SK-N-DZ (cell line): ENCODE measurements around the gene CAMTA1.

Experiments used
- DNase-seq: peaks from one replicate; pipeline ENCODE4 v3.0.0-alpha.2; 2015; ENCODE audit warnings: low spot score

The CAMTA1 gene

DNA sequence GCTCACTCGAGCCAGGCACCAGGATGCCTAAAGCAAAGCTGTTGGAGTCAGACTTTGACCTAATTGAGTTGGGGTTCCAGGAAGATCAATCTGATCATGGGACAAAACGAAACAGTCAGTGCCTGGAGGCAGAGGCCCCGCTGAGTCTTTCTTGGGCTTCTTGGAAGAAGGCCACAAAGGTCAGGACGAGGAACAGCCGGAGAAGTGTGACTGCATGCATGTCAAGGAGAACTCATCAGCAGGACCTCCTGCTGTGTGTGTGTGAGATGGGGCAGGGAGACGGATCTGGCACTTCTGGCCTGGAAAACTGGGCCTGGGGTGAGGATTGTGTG lies 190.8 kb downstream of the CAMTA1 start:
- peak; percentile 29 for DNase-seq

DNA sequence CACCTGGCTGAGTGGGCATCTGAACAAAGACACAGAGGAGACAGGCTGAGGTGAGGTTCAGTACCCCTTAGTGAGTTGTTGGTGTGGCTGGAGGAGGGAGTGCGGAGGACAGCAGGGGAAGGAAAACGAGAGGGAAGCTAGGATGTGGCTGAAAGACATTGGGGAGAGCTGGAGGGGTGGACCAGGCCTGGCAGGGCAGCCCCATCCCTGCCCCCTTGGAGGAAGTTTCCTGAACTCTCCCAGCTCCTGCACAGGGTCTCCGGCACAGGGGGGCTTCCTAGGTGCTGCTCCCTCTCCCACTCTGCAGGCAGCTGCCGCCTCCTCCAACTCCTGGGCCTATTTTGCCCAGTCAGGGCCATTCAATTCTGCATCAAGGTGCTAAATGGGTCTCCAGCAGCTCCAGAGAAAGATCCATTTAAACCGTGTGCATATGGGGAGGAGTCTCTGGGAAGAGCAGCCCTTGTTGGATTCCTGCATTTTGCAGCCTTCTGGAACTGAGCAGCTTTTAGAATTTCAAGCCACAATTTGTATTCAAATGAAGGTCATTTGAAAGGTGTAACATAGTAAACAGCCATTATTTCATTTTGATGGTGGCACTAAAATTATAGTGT lies 193.9 kb downstream of the CAMTA1 start:
- DNase-seq = no peak

DNA sequence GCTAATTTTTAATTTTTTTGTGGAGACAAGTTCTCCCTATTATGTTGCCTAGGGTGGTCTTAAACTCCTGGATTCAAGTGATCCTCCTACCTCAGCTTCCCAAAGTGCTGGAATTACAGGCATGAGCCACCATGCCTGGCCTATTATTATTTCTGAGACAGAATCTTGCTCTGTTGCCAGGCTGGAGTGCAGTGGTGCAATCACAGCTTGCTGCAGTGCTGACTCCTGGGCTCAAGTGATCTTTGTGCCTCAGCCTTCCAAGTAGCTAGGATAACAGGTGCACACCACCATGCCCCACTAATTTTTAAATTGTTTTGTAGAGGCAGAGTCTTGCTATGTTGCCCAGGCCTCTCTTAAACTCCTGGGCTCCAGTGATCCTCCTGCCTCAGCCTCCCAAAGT lies 196.3 kb downstream of the CAMTA1 start:
- no peak for DNase-seq

DNA sequence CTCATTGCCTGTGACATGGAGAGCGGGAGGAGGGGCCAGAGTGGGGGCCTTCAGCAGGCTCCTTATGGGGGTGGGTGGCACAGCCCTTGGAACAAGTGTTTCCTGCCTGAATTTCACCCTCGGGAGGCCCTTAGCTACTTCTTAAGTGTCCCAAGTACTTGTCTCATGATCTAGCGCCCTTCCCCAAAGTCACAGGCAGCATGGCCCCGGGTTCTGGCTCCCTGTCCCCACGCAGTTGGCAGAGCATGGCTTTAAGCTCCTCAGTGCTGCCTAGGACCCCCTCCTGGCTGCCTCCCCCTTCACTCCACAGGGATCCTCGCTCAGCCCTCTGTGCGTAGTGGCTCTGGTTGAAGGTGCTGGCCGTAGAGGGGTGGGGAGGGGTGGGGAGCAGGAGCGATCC lies 197.2 kb downstream of the CAMTA1 start:
- DNase-seq = no peak

DNA sequence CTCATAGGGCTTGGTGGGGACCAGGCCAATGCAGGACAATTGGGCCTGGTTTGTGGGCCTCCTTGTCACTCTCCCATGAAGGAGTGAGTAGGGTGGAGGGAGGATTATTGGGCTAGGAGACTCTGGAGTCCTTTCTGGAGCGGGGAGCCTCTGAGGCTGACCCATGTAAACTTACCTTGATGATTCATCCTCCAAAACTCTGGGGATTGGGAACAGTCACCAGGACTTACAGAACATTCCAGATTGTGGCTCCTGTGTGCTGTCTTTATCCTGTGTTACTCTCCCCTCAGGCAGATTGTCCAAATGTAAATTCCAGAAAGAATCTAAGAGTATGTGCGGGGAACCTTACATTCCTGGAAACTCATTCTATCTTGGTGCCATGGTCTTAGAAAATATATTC lies 197.6 kb downstream of the CAMTA1 start:
- no peak for DNase-seq

DNA sequence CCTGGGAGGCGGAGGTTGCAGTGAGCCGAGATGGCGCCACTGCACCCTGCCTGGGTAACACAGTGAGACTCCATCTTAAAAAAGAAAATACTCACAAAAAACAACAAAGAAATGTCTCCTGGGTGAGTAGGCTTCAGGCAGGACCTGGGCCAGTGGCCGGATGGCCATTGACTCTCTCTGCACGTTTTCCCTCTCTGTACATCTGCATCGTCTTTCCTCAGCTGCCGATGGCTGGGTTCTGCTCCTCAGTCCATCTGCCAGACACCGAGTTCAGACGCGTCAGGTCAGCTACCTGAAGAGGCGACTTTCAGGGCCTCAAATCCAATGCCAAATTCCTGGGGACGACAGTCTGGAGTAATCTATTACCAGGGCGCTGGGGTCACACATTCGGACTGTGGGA lies 199.3 kb downstream of the CAMTA1 start:
- DNase-seq = no peak

DNA sequence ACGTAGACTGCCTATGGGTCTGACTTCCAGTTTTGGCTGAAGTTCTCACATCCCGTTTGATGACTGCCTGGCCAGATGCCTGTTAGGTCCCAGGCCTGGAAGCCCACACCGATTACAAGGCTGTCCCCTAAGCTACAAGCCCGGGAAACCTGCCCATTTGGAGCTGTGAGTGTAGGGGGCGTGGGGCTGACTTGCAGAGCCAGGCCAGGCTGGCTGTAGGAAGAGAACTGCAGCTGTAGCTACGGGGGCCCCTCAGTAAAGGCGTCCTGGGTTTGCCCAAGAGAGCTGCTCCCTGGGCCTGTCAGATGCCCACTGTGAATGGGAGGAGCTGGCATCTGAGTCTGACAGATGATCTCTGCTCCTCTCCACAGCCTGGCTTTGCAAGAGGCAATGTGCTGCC lies 199.7 kb downstream of the CAMTA1 start:
- DNase-seq = no peak

DNA sequence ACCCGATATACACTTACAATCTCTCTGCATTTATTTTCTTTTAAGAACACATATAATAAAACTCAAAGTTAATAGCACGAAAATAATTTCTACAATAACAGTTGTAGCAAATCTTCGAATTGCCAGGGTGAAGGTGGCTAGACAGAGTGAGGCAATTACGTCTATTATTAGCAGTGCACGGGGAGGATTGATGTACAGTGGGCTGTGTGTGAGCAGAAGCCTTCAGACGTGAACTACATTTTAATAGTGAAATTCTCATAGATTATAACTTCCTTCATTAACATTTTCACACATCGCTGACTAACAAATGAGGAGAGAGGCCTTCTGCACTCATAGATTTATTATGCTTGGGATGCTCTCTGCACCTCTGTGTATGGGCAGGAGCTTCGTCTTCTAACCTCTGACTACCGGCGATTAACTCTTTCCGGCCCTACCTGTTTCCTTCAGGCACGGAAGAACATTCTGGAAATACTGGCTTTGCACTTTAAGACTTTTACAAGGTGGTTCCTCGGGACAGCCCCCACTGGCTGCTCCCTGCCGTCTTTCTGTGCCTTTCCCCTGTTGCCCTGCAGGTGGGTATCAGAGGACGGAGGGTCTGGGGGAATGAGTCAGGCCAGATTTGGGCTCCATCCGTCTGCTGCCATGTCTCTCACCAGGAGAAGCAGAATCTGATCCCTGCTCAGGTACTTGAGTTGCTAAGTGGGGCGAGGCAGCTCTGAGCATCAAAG lies 200.5 kb downstream of the CAMTA1 start:
- DNase-seq = no peak

DNA sequence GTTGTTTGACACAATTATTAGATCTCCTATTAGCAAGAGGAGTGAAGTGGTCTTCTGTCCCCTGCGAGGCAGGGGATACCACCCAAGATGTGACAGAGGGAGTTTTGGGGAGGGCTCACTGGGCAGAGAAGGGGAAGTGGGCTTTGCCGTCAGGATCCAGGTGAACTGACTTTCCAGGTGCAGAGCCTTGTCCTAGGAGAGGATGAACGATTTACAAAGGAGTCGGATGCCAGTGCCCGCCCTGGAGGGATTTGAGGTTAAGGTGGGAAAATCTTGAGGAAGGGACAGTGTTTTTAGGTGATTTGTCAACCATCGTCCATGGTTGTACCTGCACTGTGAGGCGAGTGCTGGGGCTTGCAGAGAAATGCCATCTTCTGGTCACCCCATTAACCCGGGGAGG lies 201.0 kb downstream of the CAMTA1 start:
- DNase-seq = no peak

DNA sequence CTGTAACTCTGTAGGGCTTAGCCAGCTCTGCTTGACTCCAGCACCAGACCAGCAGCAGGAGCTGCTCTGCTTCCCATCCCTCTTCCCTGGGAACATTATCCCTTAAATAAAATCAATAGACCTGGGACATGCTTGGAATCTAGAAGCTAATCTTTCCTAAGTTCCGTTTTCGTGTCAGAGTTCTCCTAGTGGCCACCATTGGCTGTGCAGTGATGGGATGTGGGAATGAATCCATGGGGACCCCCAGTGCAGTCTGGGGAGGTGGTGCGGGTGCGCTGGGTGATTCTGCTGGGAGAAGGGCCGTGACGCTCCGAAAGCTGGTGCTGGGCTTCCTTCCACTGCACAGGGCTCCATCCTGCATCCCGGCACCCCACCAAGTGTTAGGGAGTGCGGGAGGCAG lies 202.7 kb downstream of the CAMTA1 start:
- DNase-seq = no peak

DNA sequence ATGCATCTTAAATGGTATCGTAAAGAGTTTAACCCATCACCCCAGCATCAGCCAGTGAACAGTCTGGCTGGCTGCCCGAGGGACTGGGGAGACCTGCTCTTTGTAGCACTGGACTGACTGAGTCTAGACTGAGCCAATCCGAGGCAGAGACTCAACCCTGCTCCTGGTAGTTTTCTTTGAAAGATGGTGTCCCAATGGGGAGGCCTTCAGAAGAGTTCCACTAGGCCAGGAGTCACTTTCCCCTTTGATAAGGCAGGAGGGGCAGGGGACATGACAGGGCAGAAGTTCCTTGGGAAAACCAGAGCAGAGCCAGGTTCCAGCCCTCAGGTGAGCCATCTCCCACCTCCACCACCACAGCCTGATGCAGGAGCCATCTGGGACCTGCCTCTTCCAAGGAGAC lies 203.5 kb downstream of the CAMTA1 start:
- DNase-seq = no peak

DNA sequence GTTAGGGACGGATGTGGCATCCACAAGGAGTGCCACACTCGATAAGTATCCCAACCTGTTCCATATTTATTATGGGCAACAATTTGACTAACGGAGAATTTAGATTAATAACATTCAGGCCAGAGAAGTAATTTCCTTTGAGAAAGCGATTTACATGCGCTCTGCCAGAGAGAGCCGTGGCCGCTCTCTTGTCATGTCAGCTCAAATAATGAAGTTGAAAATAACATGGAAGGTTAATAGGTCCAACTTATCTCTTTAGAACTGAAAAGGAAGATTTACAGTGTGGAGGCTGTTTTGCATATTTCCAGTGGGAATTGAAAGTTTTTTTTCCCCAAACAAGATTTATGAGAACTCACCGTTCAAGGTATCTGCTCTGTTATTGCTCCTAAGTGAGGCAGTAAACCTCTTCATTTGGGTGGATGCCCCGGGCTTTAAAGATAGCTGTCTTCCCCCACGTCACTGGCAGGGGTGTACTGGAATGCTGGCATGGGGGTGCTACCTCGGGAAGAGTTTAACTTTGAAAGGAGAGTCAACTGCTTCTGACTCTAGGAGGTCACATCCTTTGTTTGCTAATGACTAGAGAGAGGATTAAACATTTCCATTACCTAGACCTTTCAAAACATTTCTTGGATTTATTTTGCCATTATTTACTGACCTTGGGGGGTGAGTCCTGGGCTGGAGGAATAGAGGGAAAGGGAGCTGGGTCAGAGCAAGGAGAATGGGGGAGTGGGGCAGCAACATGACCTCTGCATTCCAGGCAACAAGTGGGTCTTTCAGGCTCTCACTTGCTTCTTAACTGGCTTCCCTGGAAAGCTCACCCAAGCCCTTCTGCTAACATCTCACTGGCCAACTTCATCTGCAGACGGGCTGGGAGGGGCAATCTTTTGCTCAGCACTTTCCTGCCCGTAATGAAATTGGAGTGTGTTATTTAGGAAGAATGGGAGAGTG lies 204.2 kb downstream of the CAMTA1 start:
- no peak for DNase-seq

DNA sequence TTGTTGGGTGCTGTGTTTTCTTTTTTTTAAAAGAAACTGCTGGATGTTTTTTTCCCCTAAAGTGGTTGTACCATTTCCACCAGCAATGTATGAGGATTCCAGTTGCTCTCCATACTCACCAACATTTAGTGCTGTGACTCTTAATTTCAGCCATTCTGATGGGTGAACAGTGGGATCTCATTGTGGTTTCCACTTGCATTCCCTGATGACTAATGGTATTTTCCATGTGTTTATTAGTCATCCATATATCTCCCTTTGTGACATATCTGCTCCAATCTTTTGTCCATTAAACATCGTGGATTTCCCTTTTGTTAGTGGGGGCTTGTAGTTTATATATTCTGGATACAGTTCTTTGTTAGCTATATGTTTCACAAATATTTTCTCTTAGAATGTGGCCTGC lies 206.0 kb downstream of the CAMTA1 start:
- DNase-seq = no peak

DNA sequence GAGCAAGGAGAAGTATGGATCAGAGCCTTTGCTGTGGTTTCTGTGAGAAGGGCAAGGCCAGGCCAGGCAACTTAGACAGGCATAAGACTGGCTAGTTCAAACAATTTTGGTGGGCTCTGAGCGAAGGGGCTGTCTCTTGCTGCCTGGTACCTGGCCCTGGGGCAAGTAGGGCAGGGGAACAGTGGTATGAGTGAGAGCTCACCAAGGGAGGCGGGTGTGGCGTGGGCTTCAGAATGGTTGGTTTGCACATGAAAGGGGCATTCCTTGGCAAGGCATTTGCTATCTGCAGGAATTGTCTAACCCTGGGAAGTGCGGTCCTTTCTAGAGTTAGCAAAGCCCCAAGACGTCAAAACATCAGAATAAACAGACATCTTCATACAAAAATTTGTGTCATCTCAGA lies 210.5 kb downstream of the CAMTA1 start:
- no peak for DNase-seq

DNA sequence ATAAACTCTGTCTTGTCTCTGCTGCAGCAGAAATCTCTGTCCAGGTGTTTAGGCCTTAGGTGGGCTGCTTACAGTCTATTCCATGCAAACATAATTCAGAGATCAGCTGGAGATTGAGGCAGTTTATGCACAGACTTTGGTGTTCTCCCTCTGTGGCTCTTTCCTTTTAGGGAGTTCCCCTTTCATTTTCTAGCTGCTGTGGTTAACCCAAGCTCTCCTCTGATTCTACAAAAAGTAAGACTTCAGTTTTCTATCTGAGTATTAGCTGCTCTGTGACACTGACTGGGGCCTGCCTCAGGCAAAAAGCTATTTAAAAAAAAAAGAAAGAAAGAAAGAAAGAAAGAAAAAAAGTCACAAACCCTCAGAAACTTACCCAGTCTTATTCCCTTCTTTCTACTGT lies 211.1 kb downstream of the CAMTA1 start:
- no peak for DNase-seq

DNA sequence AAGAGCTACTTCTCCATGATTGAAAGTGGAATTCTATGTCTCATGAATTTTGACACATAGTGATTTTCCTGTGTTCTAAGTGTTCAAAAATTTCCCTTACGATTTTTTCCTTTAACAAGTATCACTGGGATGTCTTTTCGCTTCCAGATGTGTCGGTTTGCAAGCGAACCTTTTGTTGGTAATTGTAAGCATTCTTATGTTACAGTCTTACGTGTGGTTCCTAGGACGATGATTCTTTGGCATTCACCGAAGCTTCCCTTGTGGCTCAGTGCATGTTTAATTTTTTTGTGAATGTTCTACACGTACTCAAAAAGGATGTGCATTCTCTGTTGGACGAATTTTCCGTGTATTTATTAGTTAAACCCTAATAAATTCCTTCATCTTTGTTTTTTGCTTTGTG lies 211.6 kb downstream of the CAMTA1 start:
- DNase-seq = no peak

DNA sequence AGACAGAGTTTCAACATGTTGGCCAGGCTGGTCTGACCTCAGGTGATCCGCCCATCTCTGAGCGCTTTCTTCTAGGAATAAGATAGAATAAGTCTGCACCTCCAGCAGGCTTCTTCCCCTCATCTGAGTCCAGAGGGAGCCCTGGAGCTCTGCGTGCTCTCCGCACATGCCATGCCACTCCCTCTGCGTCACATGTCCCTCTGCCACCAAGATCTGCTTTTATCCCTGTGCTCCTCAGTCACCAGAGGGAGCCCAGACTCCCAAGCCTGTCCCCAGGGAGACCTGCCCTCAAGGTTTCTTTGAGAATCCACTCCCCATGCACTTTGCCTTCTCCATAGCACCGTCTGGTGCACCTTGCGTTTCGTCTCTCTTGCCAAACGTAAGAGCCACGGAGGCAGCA lies 213.0 kb downstream of the CAMTA1 start:
- DNase-seq = peak; percentile 82

DNA sequence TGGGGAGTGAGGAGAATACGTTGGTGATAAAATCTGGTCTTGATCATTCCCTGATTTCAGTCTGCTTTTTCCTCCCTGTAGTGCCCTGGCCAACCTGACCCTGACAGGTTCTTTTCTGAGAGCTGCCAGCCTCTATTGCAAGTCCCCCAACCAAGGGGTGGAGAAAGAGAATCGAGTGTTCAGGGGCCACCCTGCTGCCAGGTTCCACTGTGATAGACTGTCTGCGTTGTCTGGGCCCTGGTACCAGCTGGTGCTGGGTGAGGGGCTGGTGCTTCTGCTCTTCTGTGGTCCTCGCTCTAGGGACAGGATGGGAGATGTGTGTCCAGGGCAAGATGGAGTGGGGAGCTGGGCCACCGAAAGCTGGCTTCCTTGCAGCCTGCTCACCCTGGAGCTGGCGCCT lies 214.6 kb downstream of the CAMTA1 start:
- no peak for DNase-seq

DNA sequence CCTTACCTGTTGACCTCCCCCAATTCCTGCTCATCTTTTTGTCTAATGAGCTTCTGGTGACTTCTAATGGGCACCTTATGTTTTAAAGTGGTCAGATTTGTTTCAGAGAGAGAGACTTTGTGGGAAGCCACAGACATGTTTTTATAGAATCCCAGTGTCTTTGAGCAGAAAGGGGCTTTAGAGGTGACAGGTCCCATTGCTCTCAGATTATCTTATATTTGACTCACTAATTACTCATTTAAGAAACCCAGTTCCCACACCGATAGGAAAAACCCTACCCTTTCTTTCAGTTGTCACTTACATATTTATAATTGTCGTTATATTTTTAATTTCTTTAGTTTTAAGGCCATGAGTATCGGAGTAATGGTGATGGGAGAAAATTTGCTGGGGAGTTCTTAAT lies 215.5 kb downstream of the CAMTA1 start:
- DNase-seq = no peak

DNA sequence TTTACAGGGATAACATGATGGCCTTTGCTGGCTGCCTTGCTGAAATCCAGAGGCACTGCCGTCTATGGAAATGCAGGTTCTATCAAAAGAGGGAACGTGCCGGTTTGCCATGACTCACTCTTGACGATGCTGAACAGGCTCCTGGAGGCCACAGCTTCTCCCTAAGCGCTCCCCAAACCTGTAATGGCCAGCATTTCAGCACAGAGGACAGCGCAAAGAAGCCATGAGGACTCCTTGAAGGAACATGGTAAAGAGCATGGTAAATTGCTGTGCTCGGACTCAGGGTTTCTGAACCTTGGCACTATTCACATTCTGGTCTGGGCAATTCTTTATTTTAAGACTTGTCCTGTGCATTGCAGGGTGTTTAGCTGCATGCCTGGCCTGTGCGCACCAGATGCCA lies 217.5 kb downstream of the CAMTA1 start:
- DNase-seq = no peak

DNA sequence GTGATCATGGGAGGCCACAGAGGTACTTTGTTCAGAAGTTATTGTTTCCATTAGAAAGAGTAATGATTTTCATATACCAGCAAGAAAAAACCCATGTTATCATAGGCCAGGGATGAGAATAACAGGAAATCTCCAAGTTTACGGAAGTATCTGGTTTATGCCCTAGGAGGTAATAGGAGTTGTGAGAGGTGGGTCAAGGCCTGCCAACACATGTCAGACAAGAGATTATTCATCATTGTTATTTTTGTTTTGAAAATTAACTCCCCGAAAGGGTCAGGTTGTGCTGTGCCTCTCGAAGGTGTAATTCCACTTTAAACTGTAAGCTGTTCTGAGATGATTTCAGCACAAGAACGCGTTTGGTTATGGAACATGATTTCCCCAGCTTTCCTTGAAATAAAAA lies 218.4 kb downstream of the CAMTA1 start:
- DNase-seq = no peak

DNA sequence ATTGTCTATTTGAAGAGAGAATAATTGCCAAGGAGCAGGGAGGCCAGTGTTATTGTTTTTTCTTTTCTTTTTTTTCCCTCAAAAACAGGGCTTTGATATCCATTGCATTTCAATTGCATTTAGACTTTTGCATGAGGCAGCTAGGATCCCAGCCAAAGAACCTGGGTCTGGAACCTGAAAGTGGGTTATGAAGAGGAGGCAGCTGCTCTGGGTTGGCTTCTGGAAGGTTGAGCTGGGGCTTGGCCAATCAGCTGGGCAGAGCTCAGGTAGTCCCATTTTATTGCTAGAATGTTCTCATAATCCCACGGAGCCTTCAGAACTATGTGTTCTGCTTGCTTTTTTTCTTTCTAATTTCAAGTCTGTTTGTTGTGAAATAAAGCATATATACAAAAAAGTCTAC lies 218.9 kb downstream of the CAMTA1 start:
- DNase-seq = no peak

DNA sequence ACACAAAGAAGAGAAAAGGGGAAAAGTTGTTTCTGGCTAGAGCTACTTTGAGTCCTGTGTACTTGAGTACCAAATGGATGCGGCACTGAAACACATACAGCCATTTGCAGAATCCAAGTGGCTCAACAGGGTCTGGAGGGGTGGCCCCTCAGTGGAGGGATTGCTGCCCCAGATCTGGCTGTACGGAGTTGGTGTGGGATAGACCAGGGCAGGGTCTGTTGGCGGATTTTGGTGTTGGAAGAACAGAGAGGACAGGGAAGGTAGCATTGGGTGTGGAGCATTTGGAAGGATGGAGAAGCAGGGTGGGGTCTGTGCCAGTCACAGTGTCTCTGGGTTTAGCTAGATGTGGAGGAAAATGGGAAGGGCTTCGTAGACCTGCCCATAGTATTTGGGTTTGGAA lies 220.5 kb downstream of the CAMTA1 start:
- no peak for DNase-seq
